Mucosa of descending colon (tissue), 3 donors: Measurements from ENCODE around the gene ACOX1. TPM values are rescaled to one million over a fixed set of nuclear protein-coding genes. Genes with fewer than 3 reads are reported as not detected.

ENCODE experiments used
- ATAC-seq: fragments of 200-7000 bp; cut with Tn5 transposase; one replicate; pipeline ENCODE4 v1.9.1; 2020; ENCODE audit warnings: mild to moderate bottlenecking, moderate library complexity
- DNase-seq, 3 donors: peaks; one replicate each; pipeline ENCODE4 v3.0.0-alpha.2; 2020
- H3K36me3 ChIP-seq: fragments of 200-600 bp; one replicate; pipeline ENCODE4 v1.8.0; 2021; ENCODE audit warnings: low read depth, mild to moderate bottlenecking
- H3K4me1 ChIP-seq: fragments of 200-600 bp; one replicate; pipeline ENCODE4 v1.8.0; 2021; ENCODE audit warnings: low read depth, mild to moderate bottlenecking
- H3K4me3 ChIP-seq: fragments of 200-600 bp; one replicate; pipeline ENCODE4 v1.8.0; 2021; ENCODE audit warnings: mild to moderate bottlenecking
- H3K9me3 ChIP-seq: fragments of 200-600 bp; one replicate; pipeline ENCODE4 v1.8.0; 2021; ENCODE audit warnings: mild to moderate bottlenecking
- CTCF ChIP-seq: fragments of 200-600 bp; IDR thresholded peaks from one replicate; pipeline ENCODE4 v1.8.0; 2022; ENCODE audit warnings: antibody characterized with exemption, mild to moderate bottlenecking
- intact Hi-C, 2 donors: fragments of 100-400 bp; cut with DNase I in 1 of 2; cut with micrococcal nuclease in 1 of 2; formaldehyde crosslinking; loops; one replicate each; pipeline versions ENCODE4 v1.11.0 to v1.11.1; 2022; cut with DNase I, micrococcal nuclease
- total RNA-seq, 3 donors: library from RNA; stranded (reverse); fragmentation: NEBNext Ultra II Directional in 2 of 3; extraction: Animal tissue kit (Norgen Biotek cat#: 25700) in 2 of 3; gene quantifications; one replicate each; pipeline versions ENCODE4 v1.2.1 to v1.2.4, GENCODE V29; 2021 to 2023
- donor health status: DM: no; HTN: no; CAD: no; lungs with moderate emphysema.
- donor health status: DM: no; HTN: no; CAD: no.
- donor health status: DM: no; HTN: yes; CAD: no.

ACOX1 gene
- total RNA-seq, 3 donors from 2014 or later, result 128 to 272 (median 154) TPM

GRCh38 chr17:75983501-75984181, 4.7 kb upstream of the ACOX1 start:
- ATAC-seq (no peak), DNase-seq (peak in 1 of 3 donors; percentile 44)
- TF ChIP-seq CTCF, result no peak
- intact Hi-C loops, result no loop called here
- no peaks in the 10 kb centered on the region for H3K36me3 ChIP-seq
- H3K4me3 ChIP-seq, result no peak overlapping the region
- H3K4me1 ChIP-seq, result peaks cover 22% of the 10 kb centered on the region
- H3K9me3 ChIP-seq, result no peaks in the 10 kb centered on the region

GRCh38 chr17:75981019-75981615, 2.2 kb upstream of the ACOX1 start:
- TF ChIP-seq CTCF, result no peak
- H3K9me3 ChIP-seq, result no peaks in the 10 kb centered on the region
- DNase-seq, result no peak
- no peak overlapping the region for H3K4me3 ChIP-seq
- H3K36me3 ChIP-seq, result no peaks in the 10 kb centered on the region
- no peak for ATAC-seq
- intact Hi-C loops, result no loop called here
- peaks cover 44% of the 10 kb centered on the region for H3K4me1 ChIP-seq

DNA sequence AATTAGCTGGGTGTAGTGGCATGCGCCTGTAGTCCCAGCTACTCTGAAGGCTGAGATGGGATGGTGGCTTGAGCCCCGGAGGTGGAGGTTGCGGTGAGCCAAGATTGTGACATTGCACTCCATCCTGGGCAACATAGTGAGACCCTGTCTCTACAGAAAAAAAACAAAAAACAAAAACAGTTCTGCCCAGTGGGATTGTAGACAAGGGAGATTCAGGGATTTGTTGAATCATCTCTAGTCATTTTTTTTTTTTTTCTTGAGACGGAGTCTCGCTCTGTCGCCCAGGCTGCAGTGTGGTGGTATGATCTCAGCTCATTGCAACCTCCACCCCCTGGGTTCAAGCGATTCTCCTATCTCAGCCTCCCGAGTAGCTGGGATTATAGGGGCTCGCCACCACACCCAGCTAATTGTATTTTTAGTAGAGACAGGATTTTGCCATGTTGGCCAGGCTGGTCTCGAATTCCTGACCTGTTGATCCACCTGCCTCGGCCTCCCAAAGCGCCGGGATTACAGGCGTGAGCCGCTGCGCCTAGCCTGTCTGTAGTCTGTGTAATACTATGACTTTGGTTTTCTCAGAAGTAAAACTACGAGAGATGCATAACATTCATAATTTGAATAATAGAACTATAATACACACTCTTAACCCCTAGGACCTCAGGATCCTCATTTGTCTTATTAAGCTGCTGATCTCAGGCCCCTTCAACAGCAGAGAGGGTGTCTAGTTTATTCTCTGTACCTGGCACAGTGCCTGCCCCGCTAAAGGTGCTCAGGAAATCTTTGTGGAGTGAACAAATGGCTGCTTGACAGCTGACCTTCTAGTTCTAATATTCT, 1.4 kb upstream of the ACOX1 start:
- no peak for DNase-seq
- peaks cover 46% of the 10 kb centered on the region for H3K4me1 ChIP-seq

GRCh38 chr17:75979705-75980187, 780 bp upstream of the ACOX1 start:
- Histone ChIP-seq H3K4me1 (peaks cover 49% of the 10 kb centered on the region), H3K4me3 (peak overlapping the region; percentile 83), H3K9me3 (no peaks in the 10 kb centered on the region), H3K36me3 (no peaks in the 10 kb centered on the region)
- no peak for TF ChIP-seq CTCF
- no peak for DNase-seq
- intact Hi-C loops, result no loop called here
- ATAC-seq, result peak; percentile 26

More for the DNA sequence above, 1.4 kb upstream of the ACOX1 start:
- Histone ChIP-seq H3K36me3 (no peaks in the 10 kb centered on the region), H3K9me3 (no peaks in the 10 kb centered on the region), H3K4me3 (no peak overlapping the region)
- ATAC-seq, result no peak
- intact Hi-C loops, result no loop called here
- TF ChIP-seq CTCF, result no peak

DNA sequence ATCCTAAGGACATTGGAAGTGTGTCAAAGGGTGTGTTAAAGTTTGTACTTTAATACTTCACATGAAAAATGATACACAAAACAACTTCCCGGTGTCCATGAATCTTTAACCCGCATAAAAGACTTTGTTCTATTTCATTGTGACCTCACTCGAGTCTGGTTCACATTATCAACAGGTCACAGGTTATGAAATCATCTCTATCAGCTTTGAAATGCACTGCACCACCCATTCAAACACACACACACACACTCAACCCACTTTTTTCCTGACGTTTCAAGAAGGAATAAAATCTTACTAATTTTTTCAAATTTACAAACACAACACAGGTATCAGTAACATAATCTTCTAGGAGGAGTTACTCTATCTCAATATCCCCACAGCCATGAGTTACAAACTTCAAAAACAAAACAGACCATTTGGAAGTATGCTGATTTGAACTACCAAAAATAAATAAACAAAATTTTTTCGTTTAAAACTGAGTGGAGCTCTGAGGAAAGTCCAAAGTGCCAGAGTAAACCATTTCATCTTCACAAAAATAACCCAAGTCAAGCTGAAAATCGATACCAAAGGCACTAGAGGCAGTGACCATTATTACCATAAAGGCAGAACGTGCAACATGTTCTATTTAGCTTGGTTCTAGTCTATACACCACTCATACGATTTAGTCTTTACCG, 2.7 kb downstream of the ACOX1 start:
- peak in 1 of 3 donors; percentile 51 for DNase-seq
- TF ChIP-seq CTCF, result no peak
- Histone ChIP-seq H3K4me1 (peaks cover 39% of the 10 kb centered on the region), H3K36me3 (no peaks in the 10 kb centered on the region), H3K9me3 (no peaks in the 10 kb centered on the region), H3K4me3 (no peak overlapping the region)
- intact Hi-C loops, result no loop called here
- ATAC-seq, result peak; percentile 43
